Astrocyte of the cerebellum (primary cell): ENCODE results near the gene PEDS1.

Experiments
- DNase-seq: peaks from one replicate; pipeline ENCODE4 v3.0.0-alpha.2; 2011; ENCODE audit warnings: low read depth
- H3K4me3 ChIP-seq: 2 replicates; pipeline ENCODE4 v1.5.1; 2011; ENCODE audit warnings: mild to moderate bottlenecking, low read depth, low read length, moderate library complexity
- in situ Hi-C: cut with HindIII; loops from 2 replicates; pipeline ENCODE4 v1.10.0; 2017; ENCODE audit warnings: low sequenced_read_pairs
- TF ChIP-seq, protein P1 (sequence below): IDR thresholded peaks from 2 replicates; pipeline ENCODE4 v1.5.1; 2012; ENCODE audit warnings: low read length, low read depth, moderate library complexity, mild to moderate bottlenecking; ENCODE audit errors: missing control alignments

Gene PEDS1

DNA sequence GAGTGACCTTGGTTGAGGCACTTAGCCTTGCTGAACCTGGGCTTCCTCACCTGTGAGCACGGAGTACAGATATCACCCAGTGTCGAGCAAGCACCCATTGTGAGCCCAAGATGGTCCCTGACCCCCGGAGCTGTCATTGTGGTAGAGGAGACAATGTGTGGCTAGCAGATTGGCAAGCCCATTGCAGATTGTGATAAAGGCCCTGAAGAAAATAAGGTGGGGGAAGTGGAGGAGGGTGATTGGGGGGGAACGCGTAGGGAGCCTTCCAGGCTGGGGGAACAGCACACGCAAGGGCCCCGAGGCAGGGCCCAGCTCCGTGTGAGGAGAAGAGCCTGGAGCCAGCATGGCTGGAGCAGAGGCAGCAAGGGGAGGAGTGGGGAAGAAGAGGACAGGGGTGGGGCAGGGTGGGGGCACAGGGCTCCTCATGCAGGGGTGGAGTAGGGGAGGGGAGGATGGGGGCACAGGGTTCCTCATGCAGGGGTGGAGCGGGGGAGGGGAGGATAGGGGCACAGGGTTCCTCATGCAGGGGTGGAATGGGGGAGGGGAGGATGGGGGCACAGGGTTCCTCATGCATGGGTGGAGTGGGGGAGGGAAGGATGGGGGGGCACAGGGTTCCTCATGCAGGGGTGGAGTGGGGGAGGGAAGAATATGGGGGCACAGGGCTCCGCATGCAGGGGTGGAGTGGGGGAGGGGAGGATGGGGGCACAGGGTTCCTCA lies 44.1 kb upstream of the PEDS1 start:
- H3K4me3 ChIP-seq = no peak overlapping the region
- no peak for DNase-seq
- TF ChIP-seq, protein P1, sequence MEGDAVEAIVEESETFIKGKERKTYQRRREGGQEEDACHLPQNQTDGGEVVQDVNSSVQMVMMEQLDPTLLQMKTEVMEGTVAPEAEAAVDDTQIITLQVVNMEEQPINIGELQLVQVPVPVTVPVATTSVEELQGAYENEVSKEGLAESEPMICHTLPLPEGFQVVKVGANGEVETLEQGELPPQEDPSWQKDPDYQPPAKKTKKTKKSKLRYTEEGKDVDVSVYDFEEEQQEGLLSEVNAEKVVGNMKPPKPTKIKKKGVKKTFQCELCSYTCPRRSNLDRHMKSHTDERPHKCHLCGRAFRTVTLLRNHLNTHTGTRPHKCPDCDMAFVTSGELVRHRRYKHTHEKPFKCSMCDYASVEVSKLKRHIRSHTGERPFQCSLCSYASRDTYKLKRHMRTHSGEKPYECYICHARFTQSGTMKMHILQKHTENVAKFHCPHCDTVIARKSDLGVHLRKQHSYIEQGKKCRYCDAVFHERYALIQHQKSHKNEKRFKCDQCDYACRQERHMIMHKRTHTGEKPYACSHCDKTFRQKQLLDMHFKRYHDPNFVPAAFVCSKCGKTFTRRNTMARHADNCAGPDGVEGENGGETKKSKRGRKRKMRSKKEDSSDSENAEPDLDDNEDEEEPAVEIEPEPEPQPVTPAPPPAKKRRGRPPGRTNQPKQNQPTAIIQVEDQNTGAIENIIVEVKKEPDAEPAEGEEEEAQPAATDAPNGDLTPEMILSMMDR = no peak
- in situ Hi-C loops = no loop called here

DNA sequence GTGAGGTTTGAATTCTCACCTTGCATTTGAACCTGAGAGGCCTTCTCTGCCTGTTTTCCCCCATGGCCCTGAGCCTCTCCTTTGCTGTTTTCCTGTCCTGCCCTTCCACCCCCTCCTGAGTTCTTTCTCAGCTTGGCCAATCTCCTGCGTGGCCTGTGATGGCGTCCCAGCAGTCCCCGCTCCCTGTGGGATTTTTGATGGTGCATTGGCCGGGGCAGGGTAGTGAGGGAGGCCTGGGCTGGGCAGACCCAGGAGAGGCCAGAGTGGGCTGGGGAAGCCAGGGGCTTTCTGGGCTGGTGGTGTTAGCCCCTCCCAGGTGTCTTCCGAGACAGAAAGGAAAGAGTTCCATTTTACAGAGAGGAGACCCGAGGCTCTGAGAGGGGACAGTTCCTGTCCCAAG lies 43.4 kb upstream of the PEDS1 start:
- TF ChIP-seq, protein P1 = no peak
- H3K4me3 ChIP-seq = no peak overlapping the region
- DNase-seq = no peak
- in situ Hi-C loops = no loop called here

DNA sequence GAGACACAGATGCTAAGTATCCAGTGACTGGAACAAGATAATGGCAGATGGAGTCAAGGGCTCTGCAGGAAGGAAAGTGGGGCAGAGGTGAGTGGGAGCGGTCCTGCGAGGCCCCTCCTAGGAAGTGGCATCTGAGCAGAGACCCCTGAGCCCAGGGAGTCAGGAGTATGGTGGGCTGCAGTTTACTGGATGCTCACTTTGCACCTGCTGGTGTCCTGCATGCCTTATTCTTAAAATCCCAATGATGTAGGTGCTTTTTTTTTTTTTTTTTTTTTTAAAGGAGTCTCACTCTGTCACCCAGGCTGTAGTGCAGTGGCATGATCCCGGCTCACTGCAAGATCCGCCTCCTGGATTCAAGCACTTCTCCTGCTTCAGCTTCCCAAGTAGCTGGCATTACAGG lies 42.7 kb upstream of the PEDS1 start:
- no peak overlapping the region for H3K4me3 ChIP-seq
- no peak for DNase-seq
- in situ Hi-C loops = no loop called here
- TF ChIP-seq, protein P1 = no peak

DNA sequence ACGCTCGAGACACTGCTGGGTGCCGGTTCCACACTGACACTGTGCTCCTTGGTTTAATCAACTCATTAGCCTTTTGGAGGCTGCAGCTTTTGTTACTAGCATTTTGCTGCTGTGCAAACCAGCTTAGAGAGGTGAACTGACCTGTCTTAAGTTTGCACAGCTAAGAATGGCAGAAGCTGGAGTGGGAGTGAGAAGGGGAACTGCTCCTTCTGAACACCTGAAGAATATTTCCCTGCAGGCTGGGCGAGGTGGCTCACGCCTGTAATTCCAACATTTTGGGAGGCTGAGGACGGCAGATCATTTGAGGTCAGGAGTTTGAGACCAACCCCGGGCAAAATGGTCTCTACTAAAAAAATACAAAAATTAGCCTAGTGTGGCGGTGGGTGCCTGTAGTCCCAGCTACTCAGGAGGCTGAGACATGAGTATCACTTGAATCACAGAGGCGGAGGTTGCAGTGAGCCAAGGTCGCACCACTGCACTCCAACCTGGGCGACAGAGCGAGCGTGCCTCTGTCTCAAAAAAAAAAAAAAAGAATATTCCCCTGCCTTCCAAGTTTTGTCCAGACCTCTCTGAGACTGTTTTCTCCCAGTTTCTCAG lies 42.1 kb upstream of the PEDS1 start:
- in situ Hi-C loops = no loop called here
- no peak overlapping the region for H3K4me3 ChIP-seq
- TF ChIP-seq, protein P1 = no peak
- DNase-seq = no peak

DNA sequence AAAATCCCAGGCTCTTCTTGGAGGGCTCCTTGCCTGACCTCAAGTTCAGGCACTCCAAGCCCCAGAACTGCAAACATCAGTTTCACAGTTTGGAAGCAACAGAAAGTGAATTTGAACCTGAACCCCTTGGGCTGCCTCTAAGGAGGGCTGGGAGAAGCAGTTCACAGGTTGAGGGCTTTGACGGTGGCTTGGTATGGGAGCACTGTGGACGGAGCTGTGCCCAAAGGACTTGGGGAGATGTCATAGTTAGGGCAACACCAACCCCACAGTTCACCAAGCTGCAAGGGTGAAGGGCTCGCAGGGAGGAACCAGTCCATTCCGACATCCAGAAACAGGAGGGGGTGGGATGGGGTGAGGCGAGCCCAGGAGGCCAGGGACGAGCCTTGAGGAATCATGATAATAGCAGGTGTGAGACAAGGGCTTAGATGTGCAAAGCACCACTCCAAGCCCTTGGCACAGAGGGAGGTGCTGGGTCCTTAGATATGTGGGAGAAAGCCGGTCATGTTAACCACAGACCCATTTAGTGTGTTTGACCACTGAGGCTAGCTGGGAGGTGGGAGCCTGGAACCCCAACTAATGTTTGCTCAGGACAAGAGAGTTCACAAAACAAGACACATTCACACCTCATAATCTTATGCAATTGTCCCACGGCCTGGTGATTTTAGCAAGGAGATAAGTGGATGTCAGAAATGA lies 41.5 kb upstream of the PEDS1 start:
- DNase-seq = no peak
- no peak overlapping the region for H3K4me3 ChIP-seq
- in situ Hi-C loops = no loop called here
- TF ChIP-seq, protein P1 = no peak

DNA sequence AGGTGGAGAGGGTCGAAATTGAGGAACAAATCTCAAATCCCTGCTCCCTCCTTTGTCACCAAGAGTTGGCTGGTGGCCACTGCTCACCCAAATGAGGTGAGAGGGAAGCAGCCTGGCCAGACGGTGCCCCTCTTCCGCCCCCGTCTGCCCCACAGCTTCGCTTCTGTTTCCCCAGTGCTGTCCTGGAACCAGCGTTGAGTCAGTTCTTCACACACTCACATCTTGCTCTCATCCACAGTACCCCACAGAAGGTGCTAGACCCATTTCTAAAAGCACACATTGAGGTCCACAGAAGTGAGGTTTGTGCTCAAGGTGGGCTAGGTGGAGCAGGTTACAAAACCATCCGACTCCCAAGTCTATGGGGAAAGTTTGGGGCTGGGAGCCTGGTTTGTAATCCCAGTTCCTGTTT lies 40.9 kb upstream of the PEDS1 start:
- TF ChIP-seq, protein P1 = no peak
- peak overlapping the region; percentile 91 for H3K4me3 ChIP-seq
- in situ Hi-C loops = no loop called here
- no peak for DNase-seq
